Measurements from ENCODE around the gene UCMA.
"Not testable (repeated sequence)": the region's sequence is repeated elsewhere in the genome, so short reads cannot be mapped to it uniquely, and the experiment has no call there.

UCMA gene, protein sequence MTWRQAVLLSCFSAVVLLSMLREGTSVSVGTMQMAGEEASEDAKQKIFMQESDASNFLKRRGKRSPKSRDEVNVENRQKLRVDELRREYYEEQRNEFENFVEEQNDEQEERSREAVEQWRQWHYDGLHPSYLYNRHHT

DNA sequence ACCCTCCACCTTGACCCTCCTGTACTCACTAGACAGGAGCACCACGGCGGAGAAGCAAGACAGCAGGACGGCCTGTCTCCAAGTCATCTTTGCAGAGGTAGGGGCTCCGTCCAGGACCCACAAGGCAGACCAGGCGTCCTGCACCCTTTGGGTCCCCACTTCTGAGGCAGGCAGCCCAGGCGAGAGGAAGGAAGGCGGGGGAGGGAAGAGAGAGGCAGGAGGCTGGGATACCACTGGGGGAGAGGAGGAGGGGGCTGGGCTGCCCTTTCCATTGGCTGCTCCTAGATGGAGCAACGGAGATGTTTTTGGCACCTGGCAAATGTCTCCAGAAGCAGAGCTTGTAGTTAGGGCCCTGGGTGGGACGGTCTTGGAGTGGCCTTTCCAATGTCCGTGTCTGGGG, at the start of gene UCMA:
Gene UCMA (minus strand): TSS at position 203 of the 400 bp plus-strand sequence. CDS start 116 bp downstream, at position 87.
- no peak for DNase-seq

DNA sequence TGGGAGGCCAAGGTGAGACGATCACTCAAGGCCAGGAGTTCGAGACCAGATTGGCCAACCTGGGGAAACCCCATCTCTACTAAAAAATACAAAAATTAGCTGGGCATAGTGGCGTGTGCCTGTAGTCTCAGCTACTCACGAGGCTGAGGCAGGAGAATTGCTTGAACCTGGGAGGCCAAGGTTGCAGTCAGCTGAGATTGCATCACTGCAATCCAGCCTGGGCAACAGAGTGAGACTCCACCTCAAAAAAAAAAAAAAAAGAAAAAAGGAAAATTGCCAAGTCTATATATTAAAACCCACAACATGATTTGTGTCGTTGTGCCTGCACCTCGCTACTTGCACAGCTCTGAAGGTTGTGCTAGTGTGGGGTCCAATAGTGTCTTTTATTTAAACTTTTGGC, 48.2 kb upstream of the UCMA start:
- not testable (repeated sequence) for DNase-seq

DNA sequence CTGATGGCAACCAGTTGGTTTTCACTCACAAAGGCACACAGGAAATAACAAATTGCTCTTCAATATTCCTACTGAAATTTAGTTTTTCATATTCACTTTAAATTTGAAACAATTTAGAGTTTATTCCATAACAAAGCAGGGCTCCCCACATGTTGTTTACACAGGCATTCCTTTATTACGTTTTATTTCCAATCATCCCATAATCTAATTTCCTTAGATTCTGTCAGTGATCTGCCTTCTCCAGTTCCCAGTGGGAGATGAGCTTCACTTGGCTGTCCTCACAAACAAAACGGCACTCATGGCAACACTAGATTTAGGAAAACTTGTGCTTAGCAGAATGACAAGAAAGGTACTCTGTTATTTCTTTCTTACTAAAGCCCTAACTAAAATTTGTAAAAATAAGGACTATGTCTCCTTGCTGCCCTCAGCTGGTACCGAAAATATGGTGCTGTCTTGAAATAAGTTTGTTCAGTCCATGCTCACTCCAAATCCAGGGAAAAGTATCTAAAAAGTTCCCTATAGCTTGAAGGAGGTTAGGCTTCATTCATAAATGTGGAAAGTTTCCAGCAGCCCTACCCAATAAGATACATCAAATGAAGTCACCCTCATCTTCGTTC, 42.7 kb upstream of the UCMA start:
- DNase-seq, result no peak

DNA sequence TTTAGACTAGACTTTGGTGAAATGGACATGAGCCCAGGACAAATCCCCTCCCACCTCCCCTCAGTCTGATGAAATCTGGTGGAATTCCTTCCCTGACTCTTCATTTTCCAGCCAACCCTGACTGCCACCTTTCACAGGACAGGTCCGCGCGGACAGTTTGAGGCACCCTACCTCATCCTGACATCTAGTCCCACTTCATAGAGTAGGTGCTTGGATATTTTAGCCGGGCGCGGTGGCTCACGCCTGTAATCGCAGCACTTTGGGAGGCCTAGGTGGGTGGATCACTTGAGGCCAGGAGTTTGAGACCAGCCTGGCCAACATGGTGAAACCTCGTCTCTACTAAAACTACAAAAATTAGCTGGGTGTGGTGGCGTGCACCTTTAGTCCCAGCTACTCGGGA, 42.0 kb upstream of the UCMA start:
- not testable (repeated sequence) for DNase-seq

DNA sequence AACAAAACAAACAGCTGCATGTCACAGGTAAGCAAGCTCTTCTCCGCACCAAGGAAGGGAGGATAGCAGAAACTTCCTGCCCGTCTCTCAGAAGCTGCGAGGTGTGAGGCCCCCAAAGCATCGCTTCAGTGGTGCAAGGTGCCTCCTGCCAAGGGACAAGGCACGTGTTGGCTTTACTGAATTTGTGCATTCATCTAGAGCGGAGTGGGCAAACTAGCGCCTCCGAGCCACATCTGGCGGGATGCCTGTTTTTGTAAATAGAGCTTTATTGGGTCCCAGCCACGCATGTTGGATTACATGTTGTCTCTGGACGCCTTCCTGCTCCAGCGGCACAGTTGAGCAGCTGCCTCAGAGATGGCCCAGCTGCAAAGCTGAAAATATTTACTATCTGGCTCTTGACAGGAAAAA, 38.0 kb upstream of the UCMA start:
- DNase-seq, result no peak

DNA sequence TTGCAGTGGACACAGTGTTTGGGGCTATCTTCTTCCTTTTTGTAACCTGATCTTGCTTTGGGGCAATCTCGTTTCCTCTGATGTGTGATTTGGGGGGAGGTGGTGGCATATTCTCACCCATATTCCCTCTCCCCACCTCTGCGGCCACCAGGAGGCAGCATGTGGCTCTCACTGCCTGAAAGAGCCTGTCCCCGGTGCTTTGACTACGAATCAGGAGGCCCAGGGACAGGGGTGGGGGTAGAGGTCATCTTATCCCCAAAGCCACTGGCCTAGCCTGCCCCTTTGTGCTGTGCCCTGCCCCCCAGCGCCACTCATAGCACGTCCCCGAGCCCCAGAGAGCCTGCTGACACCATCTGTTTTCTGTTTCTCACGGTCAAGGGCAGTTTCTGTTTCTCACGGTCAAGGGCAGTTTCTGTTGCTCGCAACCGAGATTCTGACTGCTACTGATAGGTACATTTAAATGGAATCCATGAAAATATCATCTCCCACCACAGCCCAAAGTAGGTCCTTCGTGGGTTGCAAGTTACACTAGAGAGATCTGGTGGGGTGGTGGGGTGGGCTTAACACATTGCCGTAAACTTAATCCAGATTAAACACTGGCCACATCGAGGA, 37.5 kb upstream of the UCMA start:
- DNase-seq, result no peak

DNA sequence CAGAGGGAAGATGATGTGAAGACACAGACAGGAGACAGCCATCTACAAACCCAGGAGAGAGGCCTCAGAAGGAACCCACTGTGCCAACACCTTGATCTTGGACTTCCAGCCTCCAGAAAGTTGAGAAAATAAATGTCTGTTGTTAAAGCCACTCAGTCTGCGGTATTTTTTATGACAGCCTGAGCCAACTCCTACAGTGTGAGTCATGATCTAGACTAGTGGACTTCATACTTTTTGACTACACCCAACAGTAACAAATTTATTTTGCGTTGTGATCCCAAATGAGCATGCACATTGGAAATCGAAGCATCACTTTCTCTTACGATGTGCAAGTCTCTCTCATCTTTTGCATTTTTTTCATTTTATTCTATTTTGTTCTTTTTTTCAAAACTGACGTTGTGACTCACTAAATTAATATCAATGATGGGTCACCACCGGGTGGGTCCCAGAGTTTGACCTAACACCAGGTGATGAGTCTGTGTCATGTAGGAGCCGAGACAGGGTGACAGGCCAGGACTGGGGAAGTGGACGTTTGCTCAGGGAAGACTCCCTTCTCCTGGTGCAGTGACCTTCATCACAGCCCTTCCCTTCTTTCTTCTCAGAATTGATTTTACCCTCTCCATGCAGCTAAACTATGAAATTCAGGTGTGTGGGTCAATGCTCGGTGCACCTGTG, 36.8 kb upstream of the UCMA start:
- DNase-seq, result no peak

DNA sequence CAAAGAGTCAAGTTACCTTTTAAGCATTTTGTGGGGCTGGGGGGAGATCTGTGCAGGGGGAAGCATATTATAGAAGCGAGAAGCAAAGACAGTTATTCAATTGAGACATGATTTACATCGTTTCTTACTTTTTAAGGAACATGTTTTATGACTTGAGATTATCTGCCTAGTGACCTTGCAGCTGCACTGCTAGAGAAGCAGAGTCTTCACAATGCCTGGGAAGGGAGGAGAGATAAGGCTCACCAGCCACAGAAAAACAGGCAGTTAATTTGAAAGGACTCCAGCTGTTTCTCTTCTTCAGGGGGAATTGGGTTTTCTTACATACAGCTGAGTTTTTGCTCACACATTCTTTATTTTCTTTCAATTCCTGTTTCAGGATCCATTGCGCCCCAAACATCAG, 34.7 kb upstream of the UCMA start:
- DNase-seq, result no peak

DNA sequence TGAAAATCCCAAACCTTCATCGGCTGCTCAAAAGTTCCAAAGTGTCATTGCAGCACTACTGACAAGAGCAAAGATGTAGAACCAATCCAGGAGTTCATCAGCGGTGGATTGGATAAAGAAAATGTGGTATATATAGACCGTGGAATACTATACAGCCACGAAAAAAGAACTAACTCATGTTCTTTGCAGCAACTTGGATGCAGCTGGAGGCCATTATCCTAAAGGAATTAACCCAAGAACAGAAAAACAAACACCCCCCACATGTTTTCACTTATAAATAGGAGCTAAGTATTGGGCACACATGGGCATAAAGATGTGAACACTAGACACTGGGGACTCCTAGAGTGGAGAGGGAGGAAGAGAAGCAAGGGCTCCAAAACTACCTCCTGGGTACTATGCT, 34.1 kb upstream of the UCMA start:
- DNase-seq, result no peak

DNA sequence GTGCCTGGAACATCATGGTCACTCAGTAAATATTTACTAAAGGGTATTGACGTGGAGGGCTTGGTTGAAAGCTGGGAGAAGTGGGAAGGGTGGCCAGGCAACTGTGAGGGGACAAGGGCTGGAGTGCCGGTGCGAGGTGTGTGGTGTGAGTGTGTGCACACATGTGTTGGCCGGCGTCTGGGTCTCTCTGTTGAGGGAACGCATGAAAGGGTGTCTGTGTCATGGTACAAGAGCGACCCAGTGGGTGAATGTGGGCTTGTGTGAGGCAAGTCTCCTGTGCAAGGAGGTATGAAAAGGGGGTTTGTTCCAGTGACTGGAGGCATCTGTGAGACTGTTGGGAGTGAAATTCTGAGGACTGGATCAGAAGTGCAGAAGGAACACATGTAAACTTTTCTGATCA, 29.4 kb upstream of the UCMA start:
- no peak for DNase-seq

DNA sequence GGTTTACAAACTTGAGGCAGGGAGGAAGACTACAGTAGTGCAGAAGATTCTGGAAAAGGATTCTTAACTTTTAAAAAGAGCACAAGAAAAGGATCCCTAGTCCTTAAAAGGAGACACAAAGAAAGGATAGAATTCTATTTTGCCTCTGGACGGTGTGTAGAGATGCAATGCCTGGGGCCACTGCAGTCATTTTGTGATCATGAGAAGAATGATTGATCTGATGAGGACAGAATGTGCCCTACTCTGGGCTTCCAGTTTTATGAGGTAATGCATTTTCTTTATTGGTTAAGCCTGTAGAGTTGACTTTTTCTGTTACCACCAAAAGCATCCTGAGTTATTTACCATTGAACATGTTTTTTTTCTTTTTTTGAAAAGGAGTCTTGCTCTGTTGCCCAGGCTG, 28.3 kb upstream of the UCMA start:
- DNase-seq, result no peak

DNA sequence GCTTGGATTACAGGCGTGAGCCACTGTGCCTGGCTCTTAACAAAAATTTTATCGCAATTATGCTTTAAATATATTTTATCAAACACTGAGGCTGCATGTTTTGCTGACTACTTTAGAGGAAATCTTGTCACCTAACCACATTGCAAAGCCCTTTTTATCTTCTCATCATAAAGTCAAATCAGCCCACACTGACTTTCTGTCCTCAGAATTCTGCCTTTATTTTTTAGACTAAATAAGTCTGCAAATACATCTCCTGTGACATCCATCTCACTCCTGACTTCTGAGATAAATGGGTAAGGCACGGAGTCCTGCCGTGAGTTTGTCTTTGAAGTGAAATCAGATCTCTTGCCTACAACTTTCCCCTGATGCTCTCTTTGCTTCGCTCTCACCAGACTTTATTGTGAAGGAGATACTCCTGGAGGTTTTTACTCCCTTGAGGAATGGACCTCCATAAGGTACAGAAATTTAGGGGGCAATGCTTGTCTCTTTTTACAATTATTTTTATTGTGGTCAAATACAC, 23.5 kb upstream of the UCMA start:
- no peak for DNase-seq

DNA sequence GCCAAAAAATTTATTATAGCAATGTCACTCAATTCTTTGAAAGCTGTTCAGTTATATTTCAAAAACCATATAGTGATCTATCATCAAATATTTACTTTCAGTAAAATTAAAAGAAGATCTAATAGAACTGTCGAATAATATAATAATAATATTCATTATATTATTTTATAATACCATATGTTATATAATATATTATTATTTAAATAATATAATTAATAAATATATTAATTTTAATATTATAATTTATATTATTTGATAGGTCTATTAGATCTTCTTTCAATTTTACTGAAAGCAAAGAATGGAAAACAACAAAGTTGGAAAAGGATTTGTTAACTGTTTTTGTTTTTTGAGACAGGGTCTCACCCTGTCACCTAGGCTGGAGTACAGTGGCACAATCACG, 22.5 kb upstream of the UCMA start:
- no peak for DNase-seq

DNA sequence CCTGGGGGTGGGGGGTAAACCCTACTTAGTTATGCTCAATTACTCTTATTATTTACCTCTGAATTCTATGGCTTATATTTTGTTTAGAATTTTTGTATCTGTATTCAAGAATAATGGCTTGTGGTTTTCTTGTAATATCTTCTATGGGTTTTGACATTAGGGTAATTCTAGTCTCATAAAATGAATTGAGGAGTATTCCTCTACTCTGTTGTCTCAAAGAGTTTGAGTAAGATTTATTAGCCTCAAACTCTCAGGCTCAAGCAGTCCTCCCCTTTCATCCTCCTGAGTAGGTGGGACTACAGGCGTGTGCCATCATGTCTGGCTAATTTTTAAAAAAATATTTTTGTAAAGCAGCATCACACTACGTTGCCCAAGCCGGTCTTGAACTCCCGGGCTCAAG, 19.6 kb upstream of the UCMA start:
- DNase-seq, result no peak

DNA sequence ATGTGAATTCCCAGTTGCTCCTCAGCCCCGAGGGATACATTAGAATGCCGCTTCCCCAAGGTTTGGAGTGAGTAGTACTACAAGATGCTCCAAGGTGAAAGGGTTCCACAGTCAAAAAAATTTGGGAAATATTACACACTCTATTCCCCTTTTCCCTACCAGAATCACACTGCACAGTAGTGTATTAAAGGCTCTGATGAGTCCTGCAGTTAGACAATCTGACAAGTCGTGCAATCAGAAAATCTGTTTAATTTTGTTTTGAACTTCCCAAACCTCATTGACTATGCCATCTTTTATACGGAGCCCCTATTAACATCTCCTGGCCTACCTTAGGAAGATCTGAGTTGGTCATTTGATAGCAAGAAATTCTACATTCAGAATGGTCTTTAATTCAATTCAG, 13.6 kb upstream of the UCMA start:
- DNase-seq, result no peak

DNA sequence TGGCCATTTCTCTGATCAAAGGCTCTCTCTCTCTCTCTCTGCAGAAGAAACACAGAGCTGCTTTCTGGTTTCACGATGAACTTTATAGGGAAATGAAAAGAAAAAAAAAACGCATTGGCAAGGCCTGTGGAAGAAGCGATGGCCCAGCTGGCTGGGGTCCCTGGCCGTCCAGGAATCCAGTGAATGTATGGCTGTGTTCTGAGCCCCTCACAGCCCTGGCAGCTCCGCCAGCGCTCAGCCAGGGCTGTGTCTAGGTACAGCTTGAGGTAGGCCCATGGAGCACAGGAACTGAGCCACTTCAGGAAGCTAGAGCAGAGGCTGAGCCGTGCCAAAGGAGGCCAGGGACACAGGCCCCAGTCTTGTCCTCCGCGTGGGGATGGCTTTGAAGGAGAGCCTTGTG, 13.1 kb upstream of the UCMA start:
- DNase-seq, result no peak

DNA sequence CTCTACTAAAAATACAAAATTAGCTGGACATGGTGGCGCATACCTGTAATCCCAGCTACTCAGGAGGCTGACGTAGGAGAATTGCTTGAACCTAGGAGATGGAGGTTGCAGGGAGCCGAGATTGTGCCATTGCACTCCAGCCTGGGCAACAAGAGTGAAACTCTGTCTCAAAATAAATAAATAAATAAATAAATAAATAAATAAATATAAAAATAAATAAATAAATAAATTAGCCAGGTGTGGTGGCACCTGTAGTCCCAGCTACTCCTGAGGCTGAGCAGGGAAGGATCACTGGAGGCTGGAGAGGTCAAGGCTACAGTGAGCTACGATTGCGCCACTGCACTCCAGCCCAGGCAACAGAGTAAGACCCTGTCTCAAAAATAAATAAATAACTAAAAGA, 8.1 kb upstream of the UCMA start:
- not testable (repeated sequence) for DNase-seq

DNA sequence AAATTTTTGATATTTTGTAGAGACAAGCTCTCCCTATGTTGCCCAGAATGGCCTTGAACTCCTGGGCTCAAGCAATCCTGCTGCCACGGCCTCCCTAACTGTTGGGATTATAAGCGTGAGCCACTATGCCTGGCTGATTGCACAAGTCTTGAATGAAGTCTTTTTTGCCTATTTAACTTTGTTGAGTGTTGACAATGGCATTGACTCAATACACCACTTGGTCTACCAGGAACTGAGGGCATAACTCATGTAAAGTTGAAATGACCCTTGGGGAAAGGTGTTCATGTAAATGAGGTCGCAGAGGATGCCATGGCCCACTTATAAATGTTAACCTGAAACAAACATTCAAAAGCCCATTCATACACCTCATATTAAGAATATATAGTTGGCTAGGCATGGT, 7.4 kb upstream of the UCMA start:
- DNase-seq, result no peak

DNA sequence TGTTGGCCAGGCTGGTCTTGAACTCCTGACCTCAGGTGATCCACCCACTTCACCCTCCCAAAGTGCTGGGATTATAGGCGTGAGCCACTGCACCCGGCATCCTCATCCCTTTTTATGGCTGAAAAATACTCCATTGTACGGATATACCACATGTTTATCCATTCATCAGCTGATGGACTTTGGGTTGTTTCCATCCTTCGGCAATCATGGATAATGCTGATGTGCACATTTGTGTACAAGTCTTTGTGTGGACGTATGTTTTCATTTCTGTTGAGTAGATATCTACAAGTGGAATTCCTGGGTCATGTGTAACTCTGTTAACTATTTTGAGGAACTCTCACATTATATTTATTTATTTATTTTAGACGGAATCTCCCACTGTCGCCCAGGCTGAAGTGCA, 5.7 kb upstream of the UCMA start:
- no peak for DNase-seq

DNA sequence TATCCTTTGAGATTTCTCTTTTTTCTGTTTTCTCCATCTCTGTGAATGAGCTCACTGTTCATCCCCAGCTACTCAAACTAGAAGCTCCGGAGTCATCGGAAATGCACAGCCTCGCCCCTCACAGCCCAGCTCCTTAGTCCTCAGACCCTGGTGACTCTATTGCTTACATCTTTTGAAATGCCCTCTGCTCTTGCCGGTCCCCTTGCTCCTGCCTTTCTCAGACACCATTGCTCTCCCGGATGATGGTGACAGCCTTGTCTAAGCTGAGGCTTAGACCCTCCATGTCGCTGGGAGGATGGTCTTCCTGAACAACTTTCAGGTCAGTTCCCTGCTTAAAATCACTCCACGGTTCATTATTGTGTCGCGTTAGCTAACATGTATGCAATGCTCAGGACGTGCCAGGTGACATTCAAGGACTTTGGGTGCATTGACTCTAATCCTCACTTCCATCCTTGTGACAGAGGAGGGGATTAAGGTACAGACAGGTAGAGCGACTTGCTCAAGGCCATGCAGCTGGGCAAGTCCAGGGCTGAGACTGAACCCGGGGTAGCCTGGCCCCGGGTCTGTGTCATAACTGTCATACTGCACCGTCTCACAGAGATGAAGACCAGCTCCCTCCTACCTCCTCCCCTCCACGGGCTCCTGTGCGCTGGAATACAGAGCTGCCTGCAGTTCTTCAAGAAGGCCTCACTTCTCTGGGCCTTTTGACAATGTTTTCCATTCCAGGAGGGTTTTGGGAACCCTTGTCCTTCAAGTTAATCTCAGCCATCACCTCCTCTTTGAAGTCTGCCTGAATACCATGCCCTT, 4.3 kb upstream of the UCMA start:
- DNase-seq, result no peak

DNA sequence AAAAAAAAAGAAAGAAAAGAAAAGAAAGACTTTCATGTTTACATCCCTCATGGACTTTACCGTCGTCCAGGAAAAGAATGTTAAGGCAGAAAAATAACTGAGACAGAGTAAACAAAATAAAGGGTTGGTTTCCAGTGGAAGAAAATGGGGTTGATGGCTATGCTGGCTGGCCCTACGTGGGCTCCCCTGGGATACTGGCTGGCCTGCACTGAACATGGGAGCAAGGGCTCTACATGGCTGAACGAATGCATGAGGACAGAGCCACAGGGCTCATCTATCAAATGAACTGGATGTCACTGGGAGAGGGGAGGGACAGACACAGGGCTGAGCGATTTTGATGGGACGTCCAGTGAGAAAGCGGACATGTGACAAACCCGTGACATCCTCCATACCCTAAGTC, 2.5 kb upstream of the UCMA start:
- no peak for DNase-seq

DNA sequence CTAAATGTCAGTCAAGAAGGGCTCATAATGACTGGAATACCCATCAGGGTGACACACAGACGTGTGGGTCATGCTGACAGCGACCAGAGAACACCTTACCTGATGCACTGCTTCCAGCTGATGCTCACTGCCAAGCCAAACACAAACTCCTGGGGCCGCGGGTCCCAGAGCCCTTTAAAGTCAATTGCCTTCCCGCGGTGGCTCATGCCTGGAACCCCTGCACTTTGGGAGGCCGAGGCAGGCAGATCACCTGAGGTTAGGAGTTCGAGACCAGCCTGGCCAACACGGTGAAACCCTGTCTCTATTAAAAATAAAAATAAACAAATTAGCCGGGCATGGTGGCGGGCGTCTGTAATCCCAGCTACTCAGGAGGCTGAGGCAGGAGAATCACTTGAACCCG, 562 bp upstream of the UCMA start:
- DNase-seq, result not testable (repeated sequence)

DNA sequence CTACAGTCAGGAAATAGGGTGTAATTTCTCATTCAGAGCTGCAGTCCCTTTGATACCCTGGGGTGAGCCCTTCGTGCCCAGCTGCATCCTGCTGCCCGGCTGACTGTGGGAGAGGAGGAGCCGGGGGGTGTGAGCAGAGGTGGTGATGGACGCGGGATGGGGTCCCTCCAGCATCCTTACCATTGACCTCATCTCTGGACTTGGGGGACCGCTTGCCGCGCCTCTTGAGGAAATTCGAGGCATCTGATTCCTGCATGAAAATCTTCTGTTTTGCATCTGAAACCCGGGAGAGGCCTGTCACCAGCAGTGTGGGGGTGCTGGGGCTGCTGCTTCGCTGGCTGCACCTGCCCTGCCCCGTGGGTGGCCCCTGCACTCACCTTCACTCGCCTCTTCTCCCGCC, 816 bp downstream of the UCMA start:
- no peak for DNase-seq
